HG03571 (cell line): Measurements from ENCODE around the gene MED27.
"Not testable (repeated sequence)": the region's sequence is repeated elsewhere in the genome, so short reads cannot be mapped to it uniquely, and the experiment has no call there.

Experiments used
- ATAC-seq: cut with Tn5 transposase; IDR thresholded peaks from one replicate; pipeline ENCODE4 v1.9.1; 2021; ENCODE audit not compliant: unreplicated experiment

MED27 gene

GRCh38 chr9:132077881-132078698 is 1.6 kb downstream of the MED27 start:
- no peak for ATAC-seq

- ATAC-seq, result no peak
These were observed 3.8 kb downstream of the MED27 start for GRCh38 chr9:132075853-132076252.

- no peak for ATAC-seq
These were observed 4.9 kb downstream of the MED27 start for GRCh38 chr9:132074736-132075135.

GRCh38 chr9:132071847-132072507 is 7.7 kb downstream of the MED27 start:
- no peak for ATAC-seq

GRCh38 chr9:132069046-132069898 is 10.4 kb downstream of the MED27 start:
- ATAC-seq, result no peak

- no peak for ATAC-seq
These were observed 11.1 kb downstream of the MED27 start for GRCh38 chr9:132068605-132069004.

GRCh38 chr9:132066511-132066910 is 13.2 kb downstream of the MED27 start:
- no peak for ATAC-seq

GRCh38 chr9:132066057-132066456 is 13.6 kb downstream of the MED27 start:
- ATAC-seq, result no peak

- no peak for ATAC-seq
These were observed 16.4 kb downstream of the MED27 start for GRCh38 chr9:132063281-132063680.

GRCh38 chr9:132062806-132063205 is 16.9 kb downstream of the MED27 start:
- no peak for ATAC-seq

GRCh38 chr9:132061526-132061925 is 18.1 kb downstream of the MED27 start:
- ATAC-seq, result no peak

- no peak for ATAC-seq
These were observed 20.3 kb downstream of the MED27 start for GRCh38 chr9:132059361-132059760.

- not testable (repeated sequence) for ATAC-seq
These were observed 21.4 kb downstream of the MED27 start for GRCh38 chr9:132058226-132058625.

- no peak for ATAC-seq
These were observed 22.7 kb downstream of the MED27 start for GRCh38 chr9:132056717-132057560.

GRCh38 chr9:132055756-132056155 is 23.9 kb downstream of the MED27 start:
- no peak for ATAC-seq

- no peak for ATAC-seq
These were observed 25.6 kb downstream of the MED27 start for GRCh38 chr9:132054024-132054423.

GRCh38 chr9:132049900-132050299 is 29.8 kb downstream of the MED27 start:
- ATAC-seq, result no peak

GRCh38 chr9:132049323-132049882 is 30.3 kb downstream of the MED27 start:
- no peak for ATAC-seq

GRCh38 chr9:132048201-132048600 is 31.5 kb downstream of the MED27 start:
- no peak for ATAC-seq

GRCh38 chr9:132046456-132046855 is 33.2 kb downstream of the MED27 start:
- ATAC-seq, result no peak
